SHP77 treated with DMSO at 0.1 percent for 48 hours (cell line): ENCODE results near the gene PLXNA2.

Experiments used
- DNase-seq: peaks from one replicate; lab custom pipeline; 2025; lab: John Stamatoyannopoulos, UW

PLXNA2 gene

DNA sequence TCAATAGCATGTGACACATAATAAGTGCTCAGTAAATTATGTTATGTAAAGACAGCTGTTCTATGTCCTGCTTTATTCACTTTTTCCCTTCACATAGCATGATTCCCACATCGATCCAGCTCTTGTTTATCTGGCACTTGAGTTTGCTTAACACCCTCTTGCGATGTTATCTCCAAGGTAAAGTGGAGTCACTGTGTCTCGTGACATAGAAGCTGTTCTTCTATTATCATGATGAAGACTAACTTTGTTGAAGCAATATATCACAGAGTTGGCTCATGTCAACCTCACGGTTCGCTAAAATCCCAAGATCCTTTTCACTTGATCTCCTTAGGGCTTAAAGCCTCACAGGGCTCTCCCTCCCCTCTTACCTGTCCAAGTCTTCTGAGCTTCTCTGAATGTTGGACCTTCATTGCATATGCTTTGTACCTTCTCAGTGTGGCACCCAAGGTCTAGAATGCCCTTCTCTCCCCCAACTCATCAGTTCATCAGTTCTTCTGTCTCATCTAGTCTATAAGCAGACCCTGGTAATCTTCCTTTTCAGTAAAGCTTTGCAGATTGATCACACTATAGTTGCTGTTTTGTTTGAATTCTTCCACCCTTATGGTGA, 38.0 kb downstream of the PLXNA2 start:
- peak; percentile 95 for DNase-seq

DNA sequence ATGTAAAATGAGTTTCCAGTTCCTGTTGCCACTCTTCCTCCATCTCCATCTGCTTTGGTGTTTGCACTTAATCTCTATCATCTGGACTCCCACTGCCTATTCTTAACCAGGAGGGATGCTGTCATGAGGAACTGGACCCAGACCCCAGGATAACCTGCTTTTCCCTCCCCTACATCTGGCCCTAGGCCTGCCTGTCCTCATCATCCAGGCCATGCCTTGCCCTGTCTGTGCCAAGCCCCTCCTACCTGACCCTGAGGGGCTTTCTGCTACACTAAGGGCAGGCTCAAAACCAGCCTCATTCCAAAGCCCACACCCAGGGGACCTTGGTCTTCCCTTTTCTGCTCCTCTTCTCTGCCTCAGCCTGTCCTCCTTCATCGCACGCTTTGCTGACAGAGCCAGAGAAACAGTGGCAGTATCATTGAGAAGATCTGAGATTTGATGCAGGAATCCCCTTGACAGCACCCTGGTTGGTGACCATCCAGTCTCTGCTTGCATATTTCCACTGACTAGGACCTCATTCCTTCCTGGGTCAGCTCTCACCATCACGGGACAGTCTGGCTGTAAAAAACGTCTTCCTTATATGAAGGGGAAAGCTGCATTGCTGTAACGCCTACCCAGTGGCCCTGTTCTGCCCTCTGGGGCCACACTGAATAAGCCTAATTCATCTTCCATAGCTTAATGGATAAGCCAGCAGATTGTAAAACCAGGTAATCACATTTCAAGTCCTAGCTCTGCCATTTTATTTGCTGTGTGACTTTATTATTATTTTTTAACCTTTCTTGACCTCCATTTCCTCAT, 38.8 kb downstream of the PLXNA2 start:
- DNase-seq = no peak

DNA sequence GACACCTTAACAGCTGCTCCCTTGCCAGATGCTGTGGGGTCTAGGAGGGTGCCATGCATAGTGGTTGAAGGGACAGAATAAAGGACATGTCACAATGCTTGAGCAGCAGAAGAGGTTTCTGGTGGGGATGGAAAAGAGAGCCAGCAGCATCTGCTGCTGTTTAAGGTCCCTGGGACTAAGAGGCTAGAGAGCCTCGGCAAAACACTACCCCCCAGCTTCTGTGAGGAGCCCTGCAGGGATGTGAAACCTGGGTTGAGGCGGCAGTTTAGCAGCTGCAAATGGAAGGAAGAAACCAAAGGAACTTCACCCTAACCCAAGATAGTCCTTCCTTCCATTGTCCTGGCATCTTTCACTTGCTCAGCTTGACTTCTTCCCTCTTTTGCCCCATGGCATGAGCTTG, 39.4 kb downstream of the PLXNA2 start:
- no peak for DNase-seq

DNA sequence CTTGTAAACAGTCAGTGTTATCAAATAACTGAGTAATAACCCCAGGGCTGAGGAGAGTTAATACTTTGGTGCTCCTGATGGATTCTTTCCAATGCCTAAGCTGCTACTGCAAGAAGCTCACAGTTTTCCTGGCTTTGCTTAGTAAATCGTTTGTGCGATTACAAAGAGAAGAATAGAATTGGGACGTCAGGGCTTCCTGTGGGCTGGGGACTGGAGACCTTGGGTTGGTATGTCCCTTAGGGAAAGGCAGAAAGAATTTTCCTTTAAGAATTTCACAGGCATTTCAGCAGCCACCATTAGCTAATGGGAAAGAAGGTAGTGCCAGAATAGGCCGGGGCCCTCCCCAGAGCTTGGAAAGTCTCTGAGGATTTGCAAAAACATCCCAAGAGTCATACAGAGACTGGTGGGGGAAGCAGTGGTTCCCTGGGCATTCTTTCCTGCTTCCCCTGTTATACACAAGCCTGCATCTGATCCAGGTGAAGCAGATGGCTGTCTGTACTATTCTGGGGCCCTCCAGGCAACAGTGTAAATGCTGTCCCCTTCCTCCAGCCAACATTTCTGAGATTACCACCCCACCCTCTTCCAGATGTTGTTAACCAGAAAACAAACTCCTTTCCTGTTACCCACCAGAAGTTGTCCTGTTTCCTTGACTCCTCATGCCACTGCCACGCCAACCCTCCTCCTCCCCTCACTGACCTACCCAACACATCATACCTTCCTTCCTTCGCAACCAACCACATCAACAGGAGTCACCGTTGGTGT, 40.2 kb downstream of the PLXNA2 start:
- DNase-seq = no peak

DNA sequence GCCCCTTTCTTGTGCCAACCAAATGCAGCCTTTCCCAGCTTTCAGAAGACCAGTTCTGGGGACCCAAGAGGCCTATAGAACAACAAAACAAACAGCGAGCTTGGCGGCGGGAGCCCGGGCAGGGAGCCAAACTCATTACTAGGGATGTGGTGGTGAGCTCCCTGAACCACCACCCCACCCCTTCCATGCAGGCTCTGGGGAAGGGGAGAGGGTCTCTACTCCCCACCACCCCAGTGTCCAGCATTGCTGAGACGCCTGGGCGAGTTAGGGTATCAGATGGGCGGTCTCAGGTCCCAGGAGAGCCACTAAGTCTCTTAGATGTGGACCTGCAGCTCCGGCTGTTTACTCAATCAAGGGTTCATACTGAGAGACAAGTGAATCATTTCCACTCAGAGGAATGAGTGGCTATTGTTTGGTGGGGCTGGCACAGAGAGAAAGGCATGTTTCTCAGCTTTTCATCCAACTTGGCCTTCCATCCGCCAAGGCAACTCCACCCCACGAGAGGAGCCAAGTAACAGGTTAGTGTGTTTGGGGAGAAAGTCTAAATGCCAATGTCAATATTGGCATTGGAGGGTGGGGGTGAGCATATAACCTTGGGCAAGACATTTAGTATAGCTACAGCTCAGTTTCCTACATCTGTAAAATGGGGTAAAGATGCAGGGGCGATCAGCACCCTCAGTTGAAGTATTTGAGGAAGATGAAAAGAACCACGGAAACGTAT, 40.9 kb downstream of the PLXNA2 start:
- DNase-seq = peak; percentile 47

DNA sequence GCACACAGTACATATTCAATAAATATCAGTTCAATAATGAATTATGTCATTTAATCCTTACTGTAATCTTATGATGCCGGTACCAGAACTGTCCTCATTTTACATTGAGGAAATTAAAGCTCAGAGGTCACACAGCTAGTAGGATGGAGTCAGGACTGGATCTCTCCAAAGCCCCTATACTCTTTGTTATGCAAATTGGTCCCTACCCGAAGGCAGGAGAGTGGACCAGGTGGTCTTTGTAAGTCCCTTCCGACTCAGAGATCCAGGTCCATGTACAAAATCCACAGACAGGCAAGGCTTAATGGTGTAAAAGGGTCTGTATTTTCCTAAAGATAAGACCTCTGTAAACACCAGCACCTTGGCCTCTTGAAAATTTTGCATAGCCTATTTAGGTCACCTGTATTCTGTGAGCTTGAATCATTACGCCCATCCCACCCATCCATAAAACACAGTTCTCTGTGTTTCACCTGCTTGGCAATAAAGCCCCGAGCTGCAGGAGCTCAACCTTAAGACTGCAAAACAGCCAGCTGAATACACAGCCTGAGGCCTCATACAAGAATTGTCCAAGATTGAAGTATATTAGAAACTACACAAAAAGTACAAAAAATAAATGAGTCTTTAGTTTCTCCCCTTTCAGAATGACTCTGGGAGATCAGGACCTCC, 41.7 kb downstream of the PLXNA2 start:
- DNase-seq = no peak

DNA sequence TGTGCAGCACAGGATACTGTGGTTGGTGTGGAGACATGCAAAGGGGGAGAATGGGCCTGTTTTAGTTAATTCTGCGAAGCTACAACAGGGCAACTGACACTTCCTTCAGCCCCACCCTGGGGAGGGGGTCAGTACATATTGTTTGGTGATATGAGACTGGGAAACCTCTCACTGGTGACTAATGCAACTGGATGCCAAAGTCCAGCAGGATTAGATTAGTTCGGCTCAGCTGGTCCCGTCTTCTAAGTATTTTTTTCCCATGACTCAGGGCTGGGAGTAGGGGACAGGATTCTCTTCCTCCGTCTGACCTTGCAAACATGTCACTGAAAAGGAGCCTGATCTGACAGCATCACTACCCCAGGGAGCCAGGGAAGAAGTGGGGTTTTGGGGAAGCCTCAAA, 43.0 kb downstream of the PLXNA2 start:
- no peak for DNase-seq

DNA sequence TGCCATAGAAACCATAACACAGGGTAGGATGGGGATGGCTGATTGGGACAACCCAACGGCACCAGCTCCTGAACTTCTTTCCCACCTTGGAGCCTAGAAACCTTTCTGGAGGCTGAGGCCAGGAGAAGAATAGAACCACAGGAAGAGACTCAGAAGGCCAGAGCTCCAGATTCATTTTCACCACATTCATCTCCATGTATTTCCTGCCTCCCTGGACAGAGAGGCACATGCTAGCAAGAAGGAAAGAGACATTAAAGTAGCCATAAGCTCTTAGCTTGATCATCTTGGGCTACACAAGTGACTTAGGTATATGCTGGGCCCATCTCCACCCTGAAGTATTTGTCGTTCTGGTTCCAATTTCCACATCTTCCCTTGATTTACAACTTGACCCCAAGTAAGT, 44.1 kb downstream of the PLXNA2 start:
- no peak for DNase-seq

DNA sequence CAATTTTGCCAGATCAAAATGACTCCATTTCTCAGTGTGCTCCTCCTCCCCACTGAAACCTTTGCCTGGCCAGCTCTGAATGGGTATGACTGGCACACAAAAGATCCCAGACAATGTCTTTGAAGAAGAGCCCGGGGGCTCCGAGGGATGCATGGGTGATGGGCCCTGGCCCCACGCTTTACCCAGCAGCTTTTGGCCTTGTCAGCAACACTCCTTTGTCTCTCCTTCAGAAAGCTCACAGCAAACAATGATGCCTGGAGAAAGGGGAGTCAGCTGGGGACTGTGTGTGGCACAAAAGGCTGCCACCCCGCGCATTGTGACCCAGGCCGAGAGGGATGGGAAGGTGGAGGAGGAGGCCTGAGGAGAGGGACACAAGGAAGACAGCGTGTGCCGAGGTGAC, 45.9 kb downstream of the PLXNA2 start:
- no peak for DNase-seq

DNA sequence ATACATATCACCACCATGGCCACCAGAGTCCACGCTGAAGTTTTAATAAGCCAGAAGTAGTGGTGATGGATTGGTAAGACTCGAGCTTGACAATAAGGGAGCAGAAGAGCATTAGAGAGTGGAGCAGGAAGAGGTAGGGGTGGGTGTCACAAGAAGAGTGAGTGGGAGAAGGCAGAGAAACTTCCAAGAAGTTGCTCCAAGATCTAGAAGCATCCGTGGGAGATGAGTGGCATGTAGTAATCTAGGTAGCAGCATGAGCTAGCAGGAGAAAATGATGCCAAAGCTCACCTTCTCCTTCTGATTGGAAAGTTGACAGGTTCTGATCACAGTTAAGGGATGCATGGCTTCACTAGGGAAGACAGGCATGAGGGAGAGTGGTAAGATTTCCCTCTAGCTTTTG, 49.2 kb downstream of the PLXNA2 start:
- DNase-seq = no peak

DNA sequence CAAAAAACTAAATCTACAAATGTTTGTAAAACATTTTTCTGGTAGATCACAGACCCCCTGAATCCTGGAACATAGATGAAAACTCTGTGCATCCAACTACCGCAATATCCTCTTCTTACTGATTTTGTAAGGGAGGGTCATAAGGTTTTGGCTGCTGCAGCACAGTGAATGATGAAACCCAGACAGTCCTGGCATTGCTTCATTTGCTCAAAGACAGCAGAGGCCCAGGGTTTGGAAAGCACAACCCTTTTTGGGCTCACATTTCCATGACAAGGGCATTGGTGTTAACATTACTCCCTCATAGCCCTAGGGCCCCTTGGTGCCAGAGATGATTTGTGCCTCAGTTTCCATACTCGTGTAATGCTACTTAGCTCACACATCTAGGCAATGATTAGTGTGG, 51.2 kb downstream of the PLXNA2 start:
- no peak for DNase-seq

DNA sequence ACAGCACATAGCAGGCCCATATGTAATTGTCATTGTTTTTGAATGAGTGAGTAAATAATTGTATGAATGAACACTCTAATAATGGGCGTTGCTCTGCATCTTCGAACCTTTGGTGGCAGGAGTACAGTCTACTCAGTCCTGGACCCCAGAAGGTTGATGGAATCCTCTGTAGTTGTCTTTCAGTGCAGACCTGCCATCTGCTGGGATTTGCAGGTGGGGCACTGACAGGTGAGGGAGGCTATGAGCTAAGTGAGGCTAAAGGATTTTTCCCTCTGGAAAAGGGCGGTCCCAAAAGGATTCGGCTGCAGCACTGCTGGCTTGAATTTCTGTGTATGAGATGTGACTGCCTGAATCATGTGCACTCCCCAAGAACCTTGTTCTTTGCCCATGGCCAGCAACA, 53.4 kb downstream of the PLXNA2 start:
- DNase-seq = no peak

DNA sequence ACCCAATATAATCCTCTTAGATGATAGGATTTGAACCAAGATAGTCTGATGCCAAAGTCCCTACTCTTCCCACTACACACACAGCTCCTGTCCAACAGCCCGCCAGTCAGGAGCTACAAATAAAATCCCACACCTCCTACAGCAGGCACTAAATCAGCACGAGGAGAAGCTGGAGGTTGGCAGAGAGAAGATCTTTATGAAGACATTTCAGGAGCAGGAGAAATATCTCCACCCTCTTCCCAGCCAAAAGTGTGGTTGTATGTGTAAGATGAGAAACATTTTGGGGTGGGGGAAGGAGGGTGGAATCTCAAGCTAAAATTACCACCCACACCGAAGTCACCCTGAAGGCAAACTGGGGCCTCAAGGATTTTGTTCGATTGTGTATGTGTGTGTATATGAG, 54.5 kb downstream of the PLXNA2 start:
- DNase-seq = no peak

DNA sequence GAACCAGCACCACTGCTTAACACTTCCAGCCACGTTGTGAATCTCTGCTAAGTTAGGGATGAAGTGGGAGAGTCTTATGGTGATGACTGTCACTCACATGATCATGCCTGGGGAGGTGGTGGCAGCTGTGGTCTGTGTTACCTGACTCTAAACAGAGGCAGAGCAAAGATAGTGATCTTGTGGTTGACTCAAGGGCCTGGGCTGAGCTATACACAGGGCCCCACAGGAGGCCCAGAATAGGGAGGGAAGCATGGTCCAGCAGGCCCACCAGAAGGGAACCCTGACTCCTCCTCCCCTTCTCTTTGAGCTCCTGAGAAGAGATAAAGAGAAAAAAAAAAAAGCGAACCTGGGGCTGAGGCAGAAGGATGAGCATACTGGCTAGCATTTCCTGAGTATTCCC, 55.0 kb downstream of the PLXNA2 start:
- no peak for DNase-seq

DNA sequence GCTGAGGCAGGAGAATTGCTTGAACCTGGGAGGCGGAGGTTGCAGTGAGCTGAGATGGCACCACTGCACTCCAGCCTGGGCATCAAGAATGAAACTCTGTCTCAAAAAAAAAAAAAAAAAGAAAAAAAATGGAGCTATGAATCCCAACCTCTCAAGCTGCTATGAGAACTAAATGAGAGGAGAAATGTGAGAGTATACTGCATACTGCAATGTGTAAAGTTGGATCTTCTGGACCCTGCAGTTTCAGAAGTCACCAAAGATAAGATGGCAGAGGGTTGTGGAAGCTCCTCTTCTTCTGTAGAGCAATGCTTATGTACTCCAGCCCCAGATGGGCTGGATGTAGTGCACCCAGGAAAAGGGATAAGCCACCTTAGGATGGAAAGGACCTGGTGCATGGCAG, 55.6 kb downstream of the PLXNA2 start:
- no peak for DNase-seq

DNA sequence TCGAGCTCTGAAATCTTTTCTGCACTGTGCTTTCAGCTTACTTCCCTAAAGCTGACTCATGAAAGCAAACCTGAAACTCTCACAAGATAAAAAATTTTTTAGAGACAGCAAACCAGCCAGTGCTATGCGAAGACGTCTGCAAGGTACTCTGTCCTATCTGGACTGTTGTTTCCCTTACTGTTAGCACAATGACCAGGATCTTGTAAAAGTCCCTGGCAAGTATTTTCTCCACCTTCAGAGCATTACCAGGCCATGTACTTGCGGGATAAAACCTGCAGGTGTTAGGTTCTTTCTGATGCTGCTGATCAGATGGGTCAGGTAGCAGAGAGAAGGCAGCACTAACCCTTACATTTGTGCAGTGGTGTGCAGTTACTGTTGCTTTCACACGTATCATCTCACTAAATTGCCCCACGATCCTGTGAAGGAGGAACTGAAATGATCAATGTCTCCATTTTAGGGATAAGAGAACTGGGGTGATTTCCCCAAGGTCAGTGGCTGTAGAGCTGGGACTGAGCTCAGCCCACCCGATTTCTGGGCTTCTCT, 56.6 kb downstream of the PLXNA2 start:
- DNase-seq = no peak

DNA sequence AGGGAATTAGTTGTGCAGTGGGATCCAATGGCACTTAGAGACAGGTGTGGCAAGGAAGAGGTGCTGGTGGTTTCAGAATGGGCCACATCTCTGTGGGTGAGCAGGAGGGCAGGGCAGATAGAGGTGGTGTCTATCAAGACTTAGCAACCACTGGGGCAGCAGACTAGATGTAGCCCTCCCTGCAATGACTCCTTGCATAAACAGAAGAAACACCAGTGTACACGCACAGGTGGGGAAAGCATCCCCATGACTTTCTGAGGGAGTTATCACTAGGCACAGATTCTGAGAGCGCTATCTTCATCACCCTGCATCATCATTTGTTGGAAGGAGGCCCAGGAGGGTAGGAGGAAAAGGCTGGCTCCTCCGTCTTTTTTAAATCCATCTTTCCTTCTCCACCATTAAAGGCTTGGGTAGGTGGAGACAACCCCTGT, 58.4 kb downstream of the PLXNA2 start:
- no peak for DNase-seq

DNA sequence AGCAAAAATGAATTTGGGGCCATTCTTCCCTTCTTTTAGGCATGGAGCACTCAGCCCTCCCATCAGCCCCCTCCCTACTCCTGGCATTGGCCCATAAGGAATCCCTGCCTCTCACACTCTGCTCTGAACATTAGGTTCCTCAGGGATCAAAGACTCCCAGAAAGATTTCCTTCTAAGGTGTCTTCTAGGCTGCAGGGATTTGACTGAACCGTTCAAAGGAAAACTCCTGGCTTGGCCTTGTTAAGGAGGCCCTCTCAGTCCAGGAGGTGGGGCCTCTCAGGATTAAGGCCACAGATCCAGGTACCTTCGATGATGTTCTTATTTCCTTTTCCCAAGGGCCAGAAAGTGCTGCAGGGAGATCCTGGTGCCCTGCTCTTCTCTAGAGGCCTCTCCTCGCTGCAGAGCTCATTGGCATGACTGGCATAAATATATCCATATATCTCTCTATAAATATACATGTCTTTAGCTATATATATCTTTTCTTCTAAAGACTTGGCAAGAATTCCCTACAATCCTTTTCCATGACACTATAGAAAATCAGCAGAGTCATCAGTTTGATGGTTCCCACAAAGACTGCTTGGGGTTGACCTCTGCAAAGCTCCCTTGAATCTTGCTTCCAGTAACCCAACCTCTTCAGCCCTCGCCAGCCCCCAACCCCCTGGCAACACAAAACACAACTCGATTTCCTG, 59.1 kb downstream of the PLXNA2 start:
- no peak for DNase-seq

DNA sequence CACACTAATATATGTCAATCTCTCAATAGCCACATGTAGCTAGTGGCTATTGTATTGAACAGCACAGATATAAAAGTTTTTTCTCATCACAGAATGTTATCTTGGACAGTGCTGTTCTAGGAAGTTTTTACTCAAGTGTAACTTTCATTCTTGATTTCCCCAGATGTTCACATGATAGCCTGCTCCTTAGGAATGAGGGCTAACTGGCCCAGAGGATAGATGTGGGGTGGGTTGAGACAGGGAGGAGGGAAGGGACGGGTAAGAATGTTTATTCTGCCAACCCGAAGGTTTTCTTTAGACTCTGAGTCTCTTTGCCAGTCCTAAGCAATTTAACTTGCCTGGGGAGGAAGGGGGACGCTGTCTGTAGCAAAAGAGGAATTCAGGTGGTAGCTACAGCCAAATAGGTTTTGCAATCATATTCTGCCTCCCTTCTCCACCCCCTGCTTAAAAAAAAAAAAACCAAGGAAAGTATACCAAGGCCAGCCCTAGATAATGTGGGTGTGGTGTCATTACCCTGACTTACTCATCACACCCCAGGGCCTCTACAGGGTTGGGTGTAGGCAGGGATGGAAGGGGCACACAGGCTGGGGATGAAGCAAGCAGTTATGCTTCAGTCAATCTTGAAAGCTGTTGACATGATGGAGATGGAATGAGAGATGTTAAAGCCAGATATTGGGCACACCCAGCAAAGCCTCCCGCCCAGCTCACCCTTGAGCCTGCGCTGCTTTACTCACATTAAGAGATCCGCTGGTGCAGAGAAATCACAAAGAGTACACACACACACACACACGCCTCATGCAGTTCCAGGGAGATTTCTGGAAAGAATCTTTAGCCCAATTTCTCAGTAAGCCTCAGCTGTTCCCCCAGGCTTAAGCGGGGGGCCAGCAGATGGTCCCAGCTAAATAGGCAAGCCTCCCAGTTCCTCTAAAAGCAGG, 59.9 kb downstream of the PLXNA2 start:
- no peak for DNase-seq
